HG03175 (cell line): ENCODE results near the gene HOXD11.

Source experiments
- ATAC-seq: cut with Tn5 transposase; IDR thresholded peaks from one replicate; pipeline ENCODE4 v1.9.1; 2021; ENCODE audit warnings: mild to moderate bottlenecking, moderate library complexity; ENCODE audit not compliant: unreplicated experiment

HOXD11 gene

GRCh38 chr2:176081376-176081836 is 25.7 kb upstream of the HOXD11 start:
- no peak for ATAC-seq

- no peak for ATAC-seq
Observed at GRCh38 chr2:176081837-176082524, 25.1 kb upstream of the HOXD11 start.

- no peak for ATAC-seq
Observed at GRCh38 chr2:176082525-176082823, 24.6 kb upstream of the HOXD11 start.

GRCh38 chr2:176082824-176083751 is 24.0 kb upstream of the HOXD11 start:
- ATAC-seq: no peak

GRCh38 chr2:176083796-176084261 is 23.3 kb upstream of the HOXD11 start, which contains the start of gene EVX2:
EVX2 (minus strand) TSS chr2:176083962; CDS start chr2:176083776, 186 bp downstream.
- no peak for ATAC-seq

- no peak for ATAC-seq
Observed at GRCh38 chr2:176084611-176085119, 22.4 kb upstream of the HOXD11 start.

GRCh38 chr2:176085120-176085788 is 21.8 kb upstream of the HOXD11 start:
- no peak for ATAC-seq

- ATAC-seq: no peak
Observed at GRCh38 chr2:176085861-176086771, 21.0 kb upstream of the HOXD11 start.

- no peak for ATAC-seq
Observed at GRCh38 chr2:176087330-176088047, 19.6 kb upstream of the HOXD11 start.

- no peak for ATAC-seq
Observed at GRCh38 chr2:176088048-176088936, 18.8 kb upstream of the HOXD11 start.

- no peak for ATAC-seq
Observed at GRCh38 chr2:176088937-176089842, 17.9 kb upstream of the HOXD11 start.

GRCh38 chr2:176089843-176090395 is 17.2 kb upstream of the HOXD11 start:
- ATAC-seq: no peak

GRCh38 chr2:176090862-176091261 is 16.2 kb upstream of the HOXD11 start:
- ATAC-seq: no peak

GRCh38 chr2:176091329-176092258 is 15.5 kb upstream of the HOXD11 start:
- no peak for ATAC-seq

GRCh38 chr2:176092270-176093144 is 14.6 kb upstream of the HOXD11 start, which contains the start of gene HOXD13:
HOXD13 (plus strand) TSS chr2:176092721; CDS start chr2:176092891, 170 bp downstream.
- ATAC-seq: no peak
